BJ (cell line): Measurements from ENCODE around the gene PIPOX. TPM values are rescaled to one million over a fixed set of nuclear protein-coding genes. Genes with fewer than 3 reads are reported as not detected.

Experiments used
- CTCF ChIA-PET: fragments of 350-600 bp; formaldehyde crosslinking; extraction: SDS; loops from one replicate; lab custom pipeline; 2021; ENCODE audit warnings: antibody characterized with exemption, inconsistent platforms; lab: Yijun Ruan, JAX
- POLR2A ChIA-PET: fragments of 300-600 bp; sonication (Branson Sonifier 250); formaldehyde crosslinking; extraction: SDS; loops from one replicate; lab custom pipeline; 2021; ENCODE audit warnings: antibody characterized with exemption; lab: Charles Lee
- DNase-seq: peaks from one replicate; pipeline ENCODE4 v3.0.0-alpha.2; 2011; ENCODE audit warnings: low read depth
- H3K27me3 ChIP-seq: 2 replicates; pipeline ENCODE4 v1.6.0; 2011; ENCODE audit warnings: low read length; ENCODE audit not compliant: control insufficient read depth, insufficient read depth
- H3K36me3 ChIP-seq: 2 replicates; pipeline ENCODE4 v1.5.1; 2011; ENCODE audit warnings: low read length; ENCODE audit not compliant: control insufficient read depth, insufficient read depth
- H3K4me3 ChIP-seq: 2 replicates; pipeline ENCODE4 v1.5.1; 2011; ENCODE audit warnings: low read depth, mild to moderate bottlenecking, control low read depth, low read length
- polyA plus RNA-seq: library from polyadenylated mRNA; depleted of rRNA; stranded (reverse); fragments of >200 nt; gene quantifications from 2 replicates; pipeline ENCODE4 v1.2.3, GENCODE V29; 2011
- TF ChIP-seq, protein P1 (sequence below): IDR thresholded peaks from 2 replicates; pipeline ENCODE4 v1.5.1; 2011; ENCODE audit warnings: low read depth, mild to moderate bottlenecking, control low read depth, inconsistent platforms, low read length, moderate library complexity; ENCODE audit not compliant: insufficient read depth

The PIPOX gene
- polyA plus RNA-seq, 1 experiment, result 1.1 TPM

DNA sequence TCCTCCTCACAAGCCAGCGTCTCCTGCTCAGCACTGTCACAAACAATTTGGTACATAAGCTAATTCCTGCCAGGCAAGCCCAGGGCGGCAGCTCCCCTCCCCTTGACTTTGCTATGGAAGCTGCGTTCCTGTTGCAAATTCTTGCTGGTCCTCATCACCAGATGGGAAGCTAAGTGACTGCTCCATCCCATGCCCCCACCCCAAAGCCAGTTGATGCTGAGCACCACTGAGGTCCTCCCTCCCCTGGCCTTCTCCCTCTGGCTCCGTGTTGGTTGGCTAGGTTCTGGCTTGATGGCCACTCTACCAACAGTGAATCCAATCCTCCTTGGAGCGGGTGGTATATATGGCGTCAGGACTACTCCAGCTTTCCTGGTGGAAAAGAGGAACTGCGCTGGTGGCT, 34.4 kb downstream of the PIPOX start:
- H3K27me3 ChIP-seq, result no peaks in the 10 kb centered on the region
- H3K4me3 ChIP-seq, result no peak overlapping the region
- TF ChIP-seq, protein P1, sequence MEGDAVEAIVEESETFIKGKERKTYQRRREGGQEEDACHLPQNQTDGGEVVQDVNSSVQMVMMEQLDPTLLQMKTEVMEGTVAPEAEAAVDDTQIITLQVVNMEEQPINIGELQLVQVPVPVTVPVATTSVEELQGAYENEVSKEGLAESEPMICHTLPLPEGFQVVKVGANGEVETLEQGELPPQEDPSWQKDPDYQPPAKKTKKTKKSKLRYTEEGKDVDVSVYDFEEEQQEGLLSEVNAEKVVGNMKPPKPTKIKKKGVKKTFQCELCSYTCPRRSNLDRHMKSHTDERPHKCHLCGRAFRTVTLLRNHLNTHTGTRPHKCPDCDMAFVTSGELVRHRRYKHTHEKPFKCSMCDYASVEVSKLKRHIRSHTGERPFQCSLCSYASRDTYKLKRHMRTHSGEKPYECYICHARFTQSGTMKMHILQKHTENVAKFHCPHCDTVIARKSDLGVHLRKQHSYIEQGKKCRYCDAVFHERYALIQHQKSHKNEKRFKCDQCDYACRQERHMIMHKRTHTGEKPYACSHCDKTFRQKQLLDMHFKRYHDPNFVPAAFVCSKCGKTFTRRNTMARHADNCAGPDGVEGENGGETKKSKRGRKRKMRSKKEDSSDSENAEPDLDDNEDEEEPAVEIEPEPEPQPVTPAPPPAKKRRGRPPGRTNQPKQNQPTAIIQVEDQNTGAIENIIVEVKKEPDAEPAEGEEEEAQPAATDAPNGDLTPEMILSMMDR, result no peak
- DNase-seq, result no peak
- peaks cover 24% of the 10 kb centered on the region for H3K36me3 ChIP-seq
- POLR2A ChIA-PET, result no interaction called here
- CTCF ChIA-PET, result interaction anchor here (1.2 to 2.7 kb wide), 2 partner anchors 39 to 105 kb away, joined by 3 to 13 read pairs; no protein-coding TSS in a partner anchor

DNA sequence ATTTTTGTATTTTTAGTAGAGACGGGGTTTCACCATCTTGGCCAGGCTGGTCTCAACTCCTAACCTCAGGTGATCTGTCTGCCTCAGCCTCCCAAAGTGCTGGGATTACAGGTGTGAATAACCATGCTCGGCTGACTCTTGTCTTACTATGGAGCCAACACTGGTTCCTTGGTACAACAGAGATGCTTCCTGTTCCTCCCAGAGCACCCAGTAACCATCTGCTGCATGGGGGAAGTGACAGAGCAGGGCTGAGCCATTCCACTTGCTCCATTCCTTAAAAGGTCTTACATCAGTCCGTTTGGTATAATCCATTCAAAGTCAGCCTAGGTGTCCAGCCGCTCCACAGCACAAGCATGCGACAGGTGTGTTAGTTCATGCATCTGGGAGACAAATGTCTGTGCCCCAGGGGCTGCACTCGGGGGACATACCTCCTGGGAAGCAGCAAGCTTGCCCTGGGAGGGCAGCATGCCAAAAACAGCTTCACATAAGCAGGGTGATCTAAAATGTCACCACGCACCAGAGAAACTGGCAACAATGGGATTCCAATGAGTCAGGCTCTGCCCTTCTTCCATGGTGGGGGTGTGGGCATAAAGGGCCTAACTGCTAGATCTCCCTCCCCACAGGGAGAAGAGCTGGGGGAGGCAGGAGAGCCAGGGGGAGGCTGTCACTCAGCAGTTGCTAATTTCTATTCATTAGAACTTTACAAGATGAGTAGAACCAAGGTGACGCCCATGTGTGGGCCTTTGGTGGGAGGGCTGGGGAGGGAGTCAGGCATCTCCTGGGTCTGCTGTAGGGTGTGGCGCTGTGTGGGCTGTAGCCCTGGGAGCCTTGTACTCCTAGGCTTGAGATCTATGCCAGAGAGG, 35.5 kb downstream of the PIPOX start:
- CTCF ChIA-PET, result interaction anchor here (1.4 to 2.7 kb wide), 2 partner anchors 34 to 38 kb away, joined by 5 to 13 read pairs; no protein-coding TSS in a partner anchor
- POLR2A ChIA-PET, result interaction anchor here (0.6 kb wide), 1 partner anchor 54 kb away, joined by 3 read pairs; no protein-coding TSS in a partner anchor
- DNase-seq, result no peak

DNA sequence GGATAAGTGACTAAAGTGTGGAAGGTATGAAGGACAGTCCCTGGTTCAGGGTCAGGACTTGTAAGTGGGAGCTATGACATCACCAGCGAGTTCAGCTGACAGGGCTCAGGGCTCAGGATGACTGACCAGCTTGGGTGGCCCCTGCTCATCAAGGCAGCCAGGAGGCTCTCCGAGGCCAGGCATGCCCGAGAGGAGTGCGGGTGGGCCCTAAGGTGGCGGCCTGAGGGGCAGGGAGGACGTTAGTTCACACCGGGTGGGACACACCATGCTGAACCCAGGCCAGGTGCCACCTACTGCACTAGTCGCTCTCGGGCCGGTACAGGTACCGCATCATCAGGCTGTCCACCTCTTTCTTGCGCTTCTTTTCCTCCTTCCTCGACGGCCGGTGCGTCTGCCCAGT, 36.5 kb downstream of the PIPOX start:
- TF ChIP-seq, protein P1, result no peak
- ChIA-PET POLR2A (interaction anchor here (0.6 kb wide), 1 partner anchor 53 kb away, joined by 3 read pairs; no protein-coding TSS in a partner anchor), CTCF (interaction anchor here (0.9 to 1.9 kb wide), 3 partner anchors 10 to 36 kb away, joined by 3 to 6 read pairs (median 5); no protein-coding TSS in a partner anchor)
- Histone ChIP-seq H3K36me3 (peaks cover 29% of the 10 kb centered on the region), H3K4me3 (no peak overlapping the region), H3K27me3 (no peaks in the 10 kb centered on the region)
- DNase-seq, result no peak

More for the DNA sequence above, 35.5 kb downstream of the PIPOX start:
- no peaks in the 10 kb centered on the region for H3K27me3 ChIP-seq
- TF ChIP-seq, protein P1, result no peak
- peaks cover 28% of the 10 kb centered on the region for H3K36me3 ChIP-seq
- H3K4me3 ChIP-seq, result no peak overlapping the region

GRCh38 chr17:29079887-29080286, 36.9 kb downstream of the PIPOX start:
- peaks cover 29% of the 10 kb centered on the region for H3K36me3 ChIP-seq
- ChIA-PET POLR2A (no interaction called here), CTCF (interaction anchor here (0.9 to 1.9 kb wide), 3 partner anchors 10 to 35 kb away, joined by 3 to 6 read pairs (median 5); no protein-coding TSS in a partner anchor)
- H3K4me3 ChIP-seq, result no peak overlapping the region
- TF ChIP-seq, protein P1, result no peak
- DNase-seq, result no peak
- no peaks in the 10 kb centered on the region for H3K27me3 ChIP-seq

GRCh38 chr17:29080323-29080722, 37.4 kb downstream of the PIPOX start:
- Histone ChIP-seq H3K27me3 (no peaks in the 10 kb centered on the region), H3K36me3 (peaks cover 31% of the 10 kb centered on the region), H3K4me3 (no peak overlapping the region)
- ChIA-PET CTCF (interaction anchor here (0.9 to 1.9 kb wide), 3 partner anchors 10 to 35 kb away, joined by 3 to 6 read pairs (median 5); no protein-coding TSS in a partner anchor), POLR2A (no interaction called here)
- no peak for DNase-seq
- TF ChIP-seq, protein P1, result no peak
